Stimulated activated CD4-positive, alpha-beta T cell treated with anti-CD3 and anti-CD28 coated beads, Interleukin-4, amount 100 ng/mL, for 48 hours (primary cell): ENCODE measurements around the gene CPNE1.

Source experiments
- DNase-seq, 2 donors: peaks; one replicate each; pipeline ENCODE4 v3.0.0-alpha.2; 2020; ENCODE audit warnings: low read depth in 2 of 2

The CPNE1 gene

DNA sequence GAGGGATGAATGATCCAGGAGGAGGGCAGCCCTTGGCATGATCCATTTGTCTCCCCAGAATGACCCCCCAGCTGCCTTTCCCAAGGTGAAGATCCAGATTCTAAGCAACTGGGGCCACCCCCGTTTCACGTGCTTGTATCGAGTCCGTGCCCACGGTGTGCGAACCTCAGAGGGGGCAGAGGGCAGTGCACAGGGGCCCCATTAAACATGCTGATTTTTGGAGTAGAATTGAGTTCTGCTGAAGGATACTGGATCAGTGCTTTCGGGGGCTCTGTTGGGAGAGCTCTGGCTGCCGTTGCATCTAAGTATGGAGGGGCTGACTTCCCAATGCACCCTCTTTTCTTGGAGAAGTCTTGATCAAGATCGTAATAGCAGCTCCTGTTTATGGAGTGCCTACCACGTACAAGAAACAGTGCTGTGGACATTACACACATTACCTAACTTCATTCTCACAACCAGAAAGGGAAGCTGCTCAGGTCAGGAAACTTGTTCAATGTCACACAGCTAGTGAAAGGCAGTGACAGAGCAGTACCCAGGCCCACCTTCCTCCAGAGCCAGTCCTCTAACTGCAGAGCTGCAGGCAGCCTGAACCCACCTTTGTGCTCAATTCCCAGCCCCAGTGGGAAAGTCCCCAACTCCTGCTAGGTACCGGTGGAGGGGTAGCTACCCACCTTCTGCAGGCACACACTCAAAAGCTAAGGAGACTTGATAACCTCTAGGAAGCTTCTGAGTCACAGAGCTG is 43.7 kb downstream of the CPNE1 start:
- no peak for DNase-seq

DNA sequence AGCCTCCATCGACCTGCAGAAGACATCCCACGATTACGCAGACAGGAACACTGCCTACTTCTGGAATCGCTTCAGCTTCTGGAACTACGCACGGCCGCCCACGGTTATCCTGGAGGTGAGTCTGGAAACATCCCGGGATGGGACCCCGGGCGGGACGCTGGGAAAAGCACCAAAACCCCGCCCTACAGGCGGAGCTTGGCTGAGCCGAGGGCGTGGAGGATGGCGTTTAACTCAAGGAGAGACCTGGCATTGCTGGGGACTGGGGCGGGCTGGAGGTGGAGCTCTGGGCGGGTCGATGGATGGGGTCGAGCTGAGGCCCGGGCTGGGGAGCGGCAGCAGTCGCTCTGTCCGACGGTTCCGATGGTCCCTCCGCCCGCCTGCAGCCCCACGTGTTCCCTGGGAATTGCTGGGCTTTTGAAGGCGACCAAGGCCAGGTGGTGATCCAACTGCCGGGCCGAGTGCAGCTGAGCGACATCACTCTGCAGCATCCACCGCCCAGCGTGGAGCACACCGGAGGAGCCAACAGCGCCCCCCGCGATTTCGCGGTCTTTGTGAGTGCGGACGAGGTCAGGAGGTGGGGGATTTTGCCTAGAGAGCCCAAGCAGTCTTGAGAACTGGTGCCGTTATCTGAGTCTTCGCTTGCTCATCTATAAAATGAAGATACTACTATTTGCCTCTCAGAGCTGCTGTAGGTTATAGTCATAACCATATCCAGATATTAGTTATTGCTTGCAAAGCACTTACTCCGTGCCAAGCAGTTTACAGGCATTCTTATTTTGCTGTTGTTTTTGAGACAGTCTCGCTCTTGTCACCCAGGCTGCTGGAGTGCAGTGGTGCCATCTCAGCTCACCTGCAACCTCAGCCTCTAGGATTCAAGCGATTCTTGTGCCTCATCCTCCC is 45.3 kb downstream of the CPNE1 start:
- DNase-seq, result peak; percentile 75 to 77

DNA sequence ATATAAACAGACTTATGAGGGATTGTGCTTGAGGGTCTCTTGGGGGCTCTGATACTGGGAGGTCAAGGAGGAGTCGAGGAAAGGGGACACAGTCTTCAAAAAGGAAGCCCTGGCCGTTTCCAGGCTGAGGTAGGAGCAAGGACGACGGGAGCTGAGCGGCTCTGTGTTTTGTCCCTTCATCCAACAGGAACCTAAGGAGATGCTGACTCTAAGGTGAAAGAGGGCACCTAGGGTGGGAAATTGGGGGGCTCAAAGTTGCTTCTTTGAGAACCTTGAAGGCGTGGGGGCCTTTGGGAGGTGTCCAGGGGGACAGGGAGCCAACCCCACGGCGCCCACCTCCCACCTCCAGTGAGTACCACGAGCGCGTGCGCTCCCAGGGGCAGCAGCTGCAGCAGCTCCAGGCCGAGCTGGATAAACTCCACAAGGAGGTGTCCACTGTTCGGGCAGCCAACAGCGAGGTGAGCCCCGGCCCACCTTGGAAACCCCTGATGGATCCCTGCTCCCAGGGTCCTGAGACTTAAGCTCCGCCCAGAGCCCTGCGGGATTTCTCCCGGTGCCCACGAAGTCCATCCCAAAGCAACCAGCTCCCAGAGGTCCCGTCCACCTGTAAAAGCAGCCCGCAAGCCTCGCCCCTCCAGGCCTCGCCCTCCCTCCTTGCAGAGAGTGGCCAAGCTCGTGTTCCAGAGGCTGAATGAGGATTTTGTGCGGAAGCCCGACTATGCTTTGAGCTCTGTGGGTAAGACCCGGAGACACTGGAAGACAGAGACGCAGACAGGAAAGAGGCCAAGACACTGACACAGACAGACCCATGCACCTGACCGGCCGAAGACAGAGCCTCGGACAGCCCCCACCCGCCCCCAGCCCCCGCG is 46.2 kb downstream of the CPNE1 start:
- DNase-seq, result no peak

DNA sequence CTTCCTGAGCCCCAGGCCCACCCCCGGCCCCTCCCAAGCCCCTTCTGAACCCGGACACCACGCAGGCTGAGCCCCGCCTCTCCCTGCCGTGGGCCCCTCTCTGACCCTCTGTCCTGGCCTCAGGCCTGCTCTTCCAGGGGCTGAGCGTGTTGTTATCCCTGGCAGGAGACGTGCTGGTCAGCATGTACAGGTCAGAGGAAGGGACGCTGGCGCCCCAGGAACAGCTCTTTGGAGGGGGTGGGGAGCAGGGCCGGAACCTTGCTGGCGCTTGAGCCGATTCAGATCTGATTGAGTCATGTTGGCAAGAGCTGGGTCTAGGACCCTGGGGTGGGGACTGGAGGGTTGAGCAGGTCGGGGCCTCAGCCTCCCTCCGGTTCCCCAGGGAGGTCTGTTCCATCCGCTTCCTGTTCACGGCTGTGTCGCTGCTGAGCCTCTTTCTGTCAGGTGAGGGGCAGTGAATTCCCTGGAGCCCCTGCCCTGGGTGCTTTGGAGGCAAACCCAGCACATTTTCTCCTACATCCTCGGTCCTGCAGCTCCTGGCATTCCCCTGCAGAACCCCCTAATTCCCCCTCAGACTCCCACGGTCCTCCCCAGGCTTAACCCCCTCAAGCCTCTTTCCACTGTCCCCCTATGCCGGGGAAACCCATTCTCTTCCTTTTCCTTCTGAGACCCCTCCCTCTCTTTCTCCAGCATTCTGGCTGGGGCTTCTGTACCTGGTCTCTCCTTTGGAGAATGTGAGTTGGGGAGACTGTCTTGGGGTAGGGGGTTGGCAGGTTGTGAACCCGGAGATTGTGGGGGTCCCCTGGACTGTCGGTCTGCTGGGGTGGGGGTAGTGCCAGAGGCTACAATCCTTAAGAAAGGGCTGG is 47.1 kb downstream of the CPNE1 start:
- DNase-seq, result peak; percentile 28 to 46

DNA sequence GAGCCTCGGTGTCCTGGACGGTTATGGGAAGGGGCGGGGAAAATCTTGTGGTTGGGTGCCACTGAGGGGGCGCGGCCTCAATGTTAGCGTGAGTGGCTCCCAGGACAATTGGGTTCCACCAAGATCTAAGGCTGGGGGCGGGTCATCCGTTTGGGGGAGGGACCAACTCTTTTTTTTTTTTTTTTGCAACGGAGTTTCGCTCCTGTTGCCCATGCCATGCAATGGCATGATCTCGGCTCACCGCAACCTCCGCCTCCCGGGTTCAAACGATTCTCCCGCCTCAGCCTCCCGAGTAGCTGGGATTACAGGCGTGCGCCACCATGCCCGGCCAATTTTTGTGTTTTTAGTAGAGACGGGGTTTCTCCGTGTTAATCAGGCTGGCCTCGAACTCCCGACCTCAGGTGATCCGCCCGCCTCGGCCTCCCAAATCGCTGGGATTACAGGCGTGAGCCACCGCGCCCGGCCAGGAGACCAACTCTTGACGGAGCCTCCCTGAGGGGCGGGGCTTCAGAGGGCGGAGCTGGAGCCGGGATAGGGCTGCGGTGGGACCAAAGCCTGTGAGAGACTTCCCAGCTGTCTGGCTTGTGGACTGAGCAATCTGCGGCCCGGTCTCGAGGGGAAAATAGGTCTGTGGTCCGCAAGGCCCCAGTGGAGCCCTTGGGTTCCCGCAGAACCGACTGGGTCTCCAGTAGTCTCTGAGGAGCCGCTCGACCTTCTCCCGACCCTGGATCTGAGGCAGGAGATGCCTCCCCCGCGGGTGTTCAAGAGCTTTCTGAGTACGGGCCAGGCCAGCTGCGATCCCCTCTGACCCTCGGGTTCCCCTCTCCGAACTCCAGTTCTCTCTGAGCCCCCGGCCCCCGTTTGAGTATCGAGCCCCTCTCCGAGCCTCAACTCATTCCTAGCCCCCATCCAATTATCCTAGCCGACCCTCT is 48.0 kb downstream of the CPNE1 start:
- peak; percentile 56 to 59 for DNase-seq

DNA sequence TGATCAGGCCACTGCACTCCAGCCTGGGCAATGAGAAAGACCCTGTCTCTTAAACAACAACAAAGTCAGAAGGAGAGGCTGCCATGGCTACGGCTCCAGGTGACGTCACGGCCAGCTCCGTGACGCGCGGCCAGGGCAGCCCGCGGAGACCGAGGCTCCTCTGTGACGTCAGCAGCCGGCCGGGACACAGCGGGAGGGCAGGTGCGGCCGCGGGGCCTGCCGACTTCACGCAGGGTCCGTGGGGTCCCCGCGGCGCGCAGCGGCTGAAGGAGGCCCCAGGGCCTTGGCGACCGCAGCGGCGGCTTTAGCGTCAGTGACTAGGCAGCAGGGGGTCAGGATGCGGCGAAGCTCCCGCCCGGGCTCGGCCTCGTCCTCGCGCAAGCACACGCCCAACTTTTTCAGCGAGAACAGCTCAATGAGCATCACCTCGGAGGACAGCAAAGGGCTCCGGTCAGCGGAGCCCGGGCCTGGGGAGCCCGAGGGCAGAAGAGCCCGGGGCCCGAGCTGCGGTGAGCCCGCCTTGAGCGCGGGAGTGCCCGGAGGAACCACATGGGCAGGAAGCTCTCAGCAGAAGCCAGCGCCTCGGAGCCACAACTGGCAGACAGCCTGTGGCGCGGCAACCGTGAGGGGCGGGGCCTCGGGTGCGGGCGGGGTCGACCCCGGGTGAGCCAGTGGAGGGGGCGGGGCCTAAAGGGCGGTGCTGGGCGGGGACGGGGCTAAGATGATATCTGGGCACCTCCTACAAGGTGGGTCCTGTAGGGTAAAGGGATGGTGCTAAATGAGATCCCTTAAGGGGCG is 48.8 kb downstream of the CPNE1 start, which contains the start of gene SPAG4:
SPAG4 (plus strand) TSS at position 163 of the 798 bp plus-strand sequence; CDS start at position 338, 175 bp downstream.
- DNase-seq, result peak; percentile 100

DNA sequence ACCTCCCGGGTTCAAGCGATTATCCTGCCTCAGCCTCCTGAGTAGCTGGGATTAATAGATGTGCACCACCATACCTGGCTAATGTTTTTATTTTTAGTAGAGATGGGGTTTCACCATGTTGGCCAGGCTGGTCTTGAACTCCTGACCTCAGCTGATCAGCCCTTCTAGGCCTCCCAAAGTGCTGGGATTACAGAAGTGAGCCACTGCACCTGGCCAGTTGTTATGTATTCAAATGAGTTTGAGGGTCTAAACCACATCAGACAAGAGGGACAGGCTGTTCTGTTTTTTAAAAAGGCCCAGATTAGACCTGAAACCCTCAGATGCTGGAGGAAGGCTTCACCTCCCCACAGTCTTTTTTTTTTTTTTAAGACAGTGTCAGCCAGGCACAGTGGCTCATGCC is 53.2 kb downstream of the CPNE1 start:
- no peak for DNase-seq

DNA sequence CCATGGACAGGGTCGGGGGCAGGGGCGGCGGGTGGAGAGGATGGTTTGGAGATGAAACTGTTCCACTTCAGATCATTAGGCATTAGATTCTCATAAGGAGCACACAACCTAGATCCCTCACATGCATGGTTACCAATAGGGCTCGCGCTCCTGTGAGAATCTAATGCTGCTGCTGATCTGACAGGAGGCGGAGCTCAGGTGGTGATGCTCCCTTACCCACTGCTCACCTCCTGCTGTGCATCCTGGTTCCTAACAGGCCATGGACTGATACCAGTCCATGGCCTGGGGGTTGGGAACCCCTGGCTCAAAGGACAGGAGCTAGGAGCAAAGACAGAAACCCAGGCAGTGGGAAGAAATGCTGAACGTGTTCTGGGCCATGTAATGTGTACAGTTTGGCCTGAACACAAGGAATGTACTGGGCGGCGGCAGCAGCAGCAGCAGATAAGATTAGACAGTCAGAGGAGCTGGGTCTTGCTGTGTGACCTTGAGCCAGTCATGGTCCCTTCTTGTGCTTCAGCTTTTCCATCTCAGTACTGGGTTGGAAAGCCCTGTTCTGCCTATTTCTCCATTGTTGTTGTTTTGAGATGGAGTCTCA is 53.8 kb downstream of the CPNE1 start:
- DNase-seq, result no peak

DNA sequence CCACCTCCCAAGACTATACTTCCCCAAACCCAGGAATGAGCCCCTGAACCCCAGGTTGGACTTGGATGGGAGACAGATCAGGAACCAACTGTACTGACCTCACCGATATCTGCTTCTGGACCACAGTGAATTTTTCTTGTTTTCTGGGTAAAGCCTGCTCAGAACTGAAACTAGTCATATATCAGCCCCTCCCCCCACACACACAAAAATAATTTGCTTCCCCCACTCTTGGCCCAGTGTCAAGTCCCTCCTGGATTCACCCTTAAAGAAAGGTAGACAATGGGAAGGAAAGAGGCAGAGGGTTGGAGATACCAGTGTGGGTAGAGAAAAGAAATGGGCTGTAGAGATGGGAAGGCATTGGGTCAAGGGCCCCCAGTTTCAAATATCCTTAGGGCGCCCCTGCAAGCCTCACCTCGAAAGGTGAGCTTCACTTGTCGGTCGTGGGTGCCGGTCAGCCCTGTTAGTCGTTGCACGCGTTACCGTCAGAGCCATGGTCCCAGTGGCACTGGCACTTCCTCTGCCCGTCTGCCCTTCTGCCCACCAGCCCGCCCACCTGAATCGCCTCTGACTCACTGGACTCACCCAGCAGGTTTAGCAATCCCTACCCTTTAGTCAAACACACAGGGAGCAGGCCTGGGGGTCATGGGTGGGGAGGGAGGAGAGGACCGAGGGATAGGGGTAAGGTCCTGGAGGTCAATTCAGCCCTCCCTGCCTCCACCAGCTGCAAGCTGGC is 57.5 kb downstream of the CPNE1 start:
- no peak for DNase-seq

DNA sequence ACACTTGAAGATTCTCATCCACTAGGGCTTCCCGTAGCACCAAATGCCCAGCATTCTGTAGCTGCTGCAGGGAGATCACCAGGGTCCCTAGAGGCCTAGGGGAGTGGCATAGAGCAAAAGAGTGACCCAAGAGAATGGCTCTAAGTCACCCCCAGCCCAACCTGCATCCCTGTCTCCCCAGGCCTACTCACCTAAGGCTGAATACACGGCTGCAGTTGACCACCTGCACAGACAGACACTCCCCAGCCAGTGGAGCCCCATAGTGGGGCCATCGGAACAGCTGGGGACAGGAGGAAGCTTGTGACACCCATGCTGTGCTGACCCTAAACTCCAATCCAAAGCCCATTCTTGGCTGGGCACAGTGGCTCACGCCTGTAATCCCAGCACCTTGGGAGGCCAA is 58.6 kb downstream of the CPNE1 start:
- no peak for DNase-seq

DNA sequence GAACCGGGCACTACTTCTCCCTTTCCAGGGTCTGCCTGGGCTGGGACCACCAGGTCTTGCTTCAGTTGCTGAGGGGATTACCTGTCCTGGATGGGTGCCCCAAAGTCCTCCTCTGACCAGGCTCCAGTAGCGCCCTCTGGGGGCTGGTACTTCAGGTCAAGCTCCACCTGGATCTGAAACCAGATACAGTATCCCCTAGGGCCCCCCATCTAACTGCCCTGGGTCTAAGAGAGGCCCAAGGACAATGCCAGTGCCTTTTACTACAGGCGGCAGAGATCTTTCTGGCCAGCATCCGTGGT is 60.3 kb downstream of the CPNE1 start:
- DNase-seq, result no peak

DNA sequence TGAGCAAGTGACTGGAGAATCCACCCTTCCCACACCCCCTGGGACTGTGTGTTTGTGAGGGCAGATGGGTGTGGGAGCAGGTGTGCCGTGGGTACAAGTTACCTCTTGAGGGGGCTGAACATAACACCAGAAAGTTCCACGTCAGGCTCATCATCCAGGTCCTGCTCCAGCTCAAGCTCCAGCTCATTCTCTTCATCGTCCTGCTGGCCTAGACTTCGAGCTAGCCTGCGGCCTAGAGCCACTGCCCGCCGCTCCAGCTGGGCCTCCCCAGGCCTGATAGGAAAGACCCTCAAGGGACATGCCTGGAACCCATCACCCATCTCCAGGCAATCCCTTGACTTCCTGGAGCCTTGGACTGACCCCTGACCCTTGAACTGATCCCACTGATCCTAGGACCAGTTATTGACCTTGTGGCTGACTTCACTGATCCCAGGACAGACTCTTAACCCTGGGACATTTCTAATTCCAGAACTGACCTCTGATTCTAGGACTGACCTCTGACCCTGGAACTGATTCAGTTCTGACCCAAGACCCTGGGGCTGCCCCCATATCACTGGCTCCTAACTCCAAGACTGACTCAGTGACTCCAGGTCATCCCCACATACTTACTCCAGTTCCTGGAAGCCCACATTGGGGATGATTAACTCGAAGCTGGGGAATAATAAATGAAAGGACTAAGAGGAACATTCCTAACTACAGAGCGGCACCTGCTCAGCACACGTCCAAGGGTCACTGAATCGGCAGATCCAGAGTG is 60.8 kb downstream of the CPNE1 start:
- DNase-seq, result no peak

DNA sequence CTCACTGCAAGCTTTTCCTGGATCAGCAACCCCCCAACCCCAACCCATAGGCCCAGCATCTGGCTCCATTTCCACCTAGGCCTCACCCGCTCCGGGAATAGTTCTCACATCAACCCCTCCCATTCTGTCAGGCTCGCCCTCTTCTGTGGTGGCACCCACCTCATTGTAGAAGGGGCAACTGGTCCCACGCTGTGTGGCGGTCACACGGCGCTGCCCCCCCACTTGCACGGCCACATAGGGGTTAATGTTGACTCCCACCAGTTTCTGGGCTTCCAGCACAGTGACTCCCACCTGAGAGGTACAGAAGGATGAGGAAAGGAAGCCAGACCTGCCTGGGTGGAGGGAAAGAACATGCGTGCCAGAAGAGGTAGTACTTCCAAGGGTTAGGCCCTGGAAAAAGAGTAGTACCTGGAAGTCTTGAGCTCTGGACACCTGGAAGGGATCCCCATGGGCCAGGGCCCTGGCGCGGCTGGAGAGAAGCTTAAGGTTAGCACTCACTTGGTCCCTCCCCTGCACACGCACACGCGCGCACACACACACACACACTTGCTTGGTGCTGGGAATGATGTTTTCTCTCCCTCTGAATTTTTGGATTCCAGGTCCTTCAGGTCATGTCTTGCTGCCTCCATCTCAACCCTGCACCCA is 61.7 kb downstream of the CPNE1 start:
- DNase-seq, result no peak

DNA sequence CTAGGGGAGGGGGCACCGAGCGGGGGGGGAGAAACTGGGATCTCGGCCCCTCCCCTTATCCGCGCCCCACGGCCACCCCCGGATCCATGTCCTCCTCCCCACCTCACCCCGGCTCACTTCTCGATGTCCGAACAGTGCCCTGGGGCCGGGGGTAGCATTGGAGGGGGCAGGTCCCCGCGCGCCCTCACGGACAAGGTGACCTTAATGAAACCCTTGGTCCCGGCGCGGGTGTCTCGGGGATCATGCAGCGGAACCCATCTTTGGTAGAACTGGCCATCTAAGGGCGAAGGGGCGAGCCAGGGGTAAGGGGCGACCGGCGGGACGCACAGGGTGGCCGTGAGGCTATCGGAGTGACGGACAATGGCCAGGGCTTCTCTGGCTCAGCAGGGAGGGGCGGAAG is 62.7 kb downstream of the CPNE1 start:
- no peak for DNase-seq

DNA sequence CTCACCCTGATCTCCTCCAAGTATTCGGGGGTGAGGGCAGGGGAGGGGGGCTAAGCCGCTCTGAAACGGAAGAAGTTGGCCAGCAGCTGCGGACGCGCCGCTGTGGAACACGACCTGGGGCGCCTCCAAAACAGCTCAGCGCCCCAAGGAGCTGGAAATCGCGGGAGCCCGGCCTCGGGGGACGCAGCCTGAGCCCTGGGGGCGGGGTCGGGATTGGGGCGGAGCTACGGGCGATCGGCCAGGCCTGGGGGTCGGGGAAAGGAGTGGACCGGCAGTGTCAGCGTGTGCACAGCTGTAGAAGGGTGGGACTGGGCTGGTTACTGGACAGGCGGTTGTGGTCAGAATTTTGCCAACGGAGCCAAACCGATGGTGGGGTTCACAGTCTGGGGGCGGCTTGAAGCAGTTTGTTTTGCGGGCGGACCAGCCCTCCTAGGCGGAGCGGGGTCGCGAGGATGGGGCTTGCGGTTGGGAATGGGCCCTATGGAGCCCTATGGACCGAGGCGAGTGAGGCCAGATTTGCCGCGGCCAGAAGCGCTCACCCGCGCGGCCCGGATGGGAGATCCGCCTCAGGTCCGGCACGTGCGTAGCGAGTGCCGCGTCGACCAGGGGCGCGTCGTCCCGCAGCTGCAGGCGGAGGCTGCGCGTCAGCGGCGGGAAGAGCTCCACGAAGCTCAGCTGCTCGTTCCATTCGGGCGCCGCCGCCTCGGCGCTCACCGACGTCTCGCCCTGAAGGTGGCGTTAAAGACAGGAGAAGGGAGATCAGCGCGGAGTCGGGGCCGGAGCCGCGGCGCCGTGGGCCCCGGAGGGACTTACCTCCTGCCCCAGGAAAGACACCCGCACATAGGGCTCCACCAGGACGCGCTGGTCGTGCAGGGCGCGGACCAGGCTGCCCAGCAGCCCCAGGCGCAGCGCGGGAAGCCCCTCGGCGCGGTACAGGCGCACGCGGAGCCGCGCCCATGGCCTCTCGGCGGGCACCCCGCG is 63.4 kb downstream of the CPNE1 start:
- peak; percentile 61 to 70 for DNase-seq
